ENCODE data around the gene PLOD1. TPM values are rescaled to one million over a fixed set of nuclear protein-coding genes. Genes with fewer than 3 reads are reported as not detected.

Gene PLOD1
- polyA plus RNA-seq, 1 donor (not counting 4 experiments of a cell fraction or from before 2014, with no cell fraction given) = 63.6 TPM

GRCh38 chr1:12010746-12011570 lies 76.4 kb downstream of the PLOD1 start:
- Histone ChIP-seq H2AFZ (ENCODE audit: control insufficient read depth, low read length) (no peak overlapping the region), H3K27me3 (ENCODE audit: control insufficient read depth, extremely low read depth, insufficient read depth, low read length) (no peaks in the 10 kb centered on the region), H3K4me2 (ENCODE audit: control insufficient read depth, extremely low read depth, insufficient read depth, low read depth, low read length) (no peak overlapping the region), H3K27ac (ENCODE audit: control insufficient read depth, insufficient read depth, low read length) (no peak overlapping the region), H3K79me2 (ENCODE audit: control insufficient read depth, insufficient read depth, low read length) (no peaks in the 10 kb centered on the region), H3K4me1 (ENCODE audit: control insufficient read depth, extremely low read depth, insufficient read depth, low read length) (peaks cover 15% of the 10 kb centered on the region), H3K4me3 (ENCODE audit: control insufficient read depth in 2 of 3, extremely low read depth in 1 of 3, insufficient read depth in 2 of 3, low read depth in 1 of 3, low read length in 3 of 3) (no peak overlapping the region), H3K9ac (ENCODE audit: control insufficient read depth, extremely low read depth, insufficient read depth, low read length) (no peak overlapping the region), H3K36me3 (ENCODE audit: control insufficient read depth in 2 of 2, extremely low read depth in 1 of 2, insufficient read depth in 2 of 2, low read length in 2 of 2) (peaks cover 37 to 55% of the 10 kb centered on the region in 2 experiments), H3K9me3 (ENCODE audit: control insufficient read depth, low read depth, low read length) (no peaks in the 10 kb centered on the region), H3K9me1 (ENCODE audit: control insufficient read depth, extremely low read depth, insufficient read depth, low read length) (no peaks in the 10 kb centered on the region), H4K20me1 (ENCODE audit: control insufficient read depth, extremely low read depth, insufficient read depth, low read length) (no peaks in the 10 kb centered on the region)
- dilution Hi-C loops (cut with MboI; ENCODE audit: extremely low pct_ligation_motif_present, low sequenced_read_pairs) = no loop called here
- DNase-seq (ENCODE audit: low read depth, low spot score) (no peak), FAIRE-seq (no peak)
- TF ChIP-seq, protein P1, sequence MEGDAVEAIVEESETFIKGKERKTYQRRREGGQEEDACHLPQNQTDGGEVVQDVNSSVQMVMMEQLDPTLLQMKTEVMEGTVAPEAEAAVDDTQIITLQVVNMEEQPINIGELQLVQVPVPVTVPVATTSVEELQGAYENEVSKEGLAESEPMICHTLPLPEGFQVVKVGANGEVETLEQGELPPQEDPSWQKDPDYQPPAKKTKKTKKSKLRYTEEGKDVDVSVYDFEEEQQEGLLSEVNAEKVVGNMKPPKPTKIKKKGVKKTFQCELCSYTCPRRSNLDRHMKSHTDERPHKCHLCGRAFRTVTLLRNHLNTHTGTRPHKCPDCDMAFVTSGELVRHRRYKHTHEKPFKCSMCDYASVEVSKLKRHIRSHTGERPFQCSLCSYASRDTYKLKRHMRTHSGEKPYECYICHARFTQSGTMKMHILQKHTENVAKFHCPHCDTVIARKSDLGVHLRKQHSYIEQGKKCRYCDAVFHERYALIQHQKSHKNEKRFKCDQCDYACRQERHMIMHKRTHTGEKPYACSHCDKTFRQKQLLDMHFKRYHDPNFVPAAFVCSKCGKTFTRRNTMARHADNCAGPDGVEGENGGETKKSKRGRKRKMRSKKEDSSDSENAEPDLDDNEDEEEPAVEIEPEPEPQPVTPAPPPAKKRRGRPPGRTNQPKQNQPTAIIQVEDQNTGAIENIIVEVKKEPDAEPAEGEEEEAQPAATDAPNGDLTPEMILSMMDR (optimal IDR thresholded peaks at IDR 0.05 in 1 of 3, IDR thresholded peaks at IDR 0.05 in 1 of 3, conservative IDR thresholded peaks at IDR 0.05 in 1 of 3; ENCODE audit: extremely low read depth in 1 of 3, insufficient read depth in 2 of 3, low read length in 3 of 3) = no peak
- TF ChIP-seq EZH2 (IDR thresholded peaks at IDR 0.05; ENCODE audit: low read length) = no peak

GRCh38 chr1:12011998-12012397 lies 77.5 kb downstream of the PLOD1 start:
- Histone ChIP-seq H3K79me2 (ENCODE audit: control insufficient read depth, insufficient read depth, low read length) (no peaks in the 10 kb centered on the region), H3K27me3 (ENCODE audit: control insufficient read depth, extremely low read depth, insufficient read depth, low read length) (no peaks in the 10 kb centered on the region), H3K4me2 (ENCODE audit: control insufficient read depth, extremely low read depth, insufficient read depth, low read depth, low read length) (no peak overlapping the region), H3K27ac (ENCODE audit: control insufficient read depth, insufficient read depth, low read length) (no peak overlapping the region), H3K9me3 (ENCODE audit: control insufficient read depth, low read depth, low read length) (no peaks in the 10 kb centered on the region), H3K36me3 (ENCODE audit: control insufficient read depth in 2 of 2, extremely low read depth in 1 of 2, insufficient read depth in 2 of 2, low read length in 2 of 2) (peaks cover 29 to 45% of the 10 kb centered on the region in 2 experiments), H3K4me3 (ENCODE audit: control insufficient read depth in 2 of 3, extremely low read depth in 1 of 3, insufficient read depth in 2 of 3, low read depth in 1 of 3, low read length in 3 of 3) (no peak overlapping the region), H3K4me1 (ENCODE audit: control insufficient read depth, extremely low read depth, insufficient read depth, low read length) (peaks cover 15% of the 10 kb centered on the region), H3K9me1 (ENCODE audit: control insufficient read depth, extremely low read depth, insufficient read depth, low read length) (no peaks in the 10 kb centered on the region), H3K9ac (ENCODE audit: control insufficient read depth, extremely low read depth, insufficient read depth, low read length) (no peak overlapping the region), H4K20me1 (ENCODE audit: control insufficient read depth, extremely low read depth, insufficient read depth, low read length) (no peaks in the 10 kb centered on the region), H2AFZ (ENCODE audit: control insufficient read depth, low read length) (no peak overlapping the region)
- DNase-seq (ENCODE audit: low read depth, low spot score) = no peak
- TF ChIP-seq, protein P1 (optimal IDR thresholded peaks at IDR 0.05 in 1 of 3, IDR thresholded peaks at IDR 0.05 in 1 of 3, conservative IDR thresholded peaks at IDR 0.05 in 1 of 3; ENCODE audit: extremely low read depth in 1 of 3, insufficient read depth in 2 of 3, low read length in 3 of 3) = no peak
- no peak for TF ChIP-seq EZH2 (IDR thresholded peaks at IDR 0.05; ENCODE audit: low read length)
- FAIRE-seq = no peak
- dilution Hi-C loops (cut with MboI; ENCODE audit: extremely low pct_ligation_motif_present, low sequenced_read_pairs) = no loop called here
